ENCODE results near the gene MAD1L1. TPM values are rescaled to one million over a fixed set of nuclear protein-coding genes. Genes with fewer than 3 reads are reported as not detected.
"Not testable (repeated sequence)": the region's sequence is repeated elsewhere in the genome, so short reads cannot be mapped to it uniquely, and the experiment has no call there.

MAD1L1 gene
- total RNA-seq, 1 donor from 2014 or later, result 57.6 TPM

- Mint-ChIP-seq H3K27me3 (ENCODE audit: unreplicated experiment) (peaks cover 11% of the 10 kb centered on the region), H3K4me3 (ENCODE audit: unreplicated experiment) (no peak overlapping the region), H3K36me3 (ENCODE audit: unreplicated experiment) (peaks cover 10% of the 10 kb centered on the region), H3K27ac (ENCODE audit: unreplicated experiment) (no peak overlapping the region), H3K9me3 (ENCODE audit: unreplicated experiment) (peaks cover 24% of the 10 kb centered on the region), H3K4me1 (ENCODE audit: low read depth, unreplicated experiment) (peaks cover 21% of the 10 kb centered on the region)
- no peak for DNase-seq
- TF ChIP-seq CTCF (IDR thresholded peaks at IDR 0.05; ENCODE audit: partially characterized antibody, unreplicated experiment), result no peak
Observed at GRCh38 chr7:1931256-1931950, 301.3 kb downstream of the MAD1L1 start.

- Mint-ChIP-seq H3K4me1 (ENCODE audit: low read depth, unreplicated experiment) (peaks cover 29% of the 10 kb centered on the region), H3K36me3 (ENCODE audit: unreplicated experiment) (peaks cover 10% of the 10 kb centered on the region), H3K9me3 (ENCODE audit: unreplicated experiment) (peaks cover 24% of the 10 kb centered on the region), H3K27me3 (ENCODE audit: unreplicated experiment) (peaks cover 10% of the 10 kb centered on the region), H3K27ac (ENCODE audit: unreplicated experiment) (no peak overlapping the region), H3K4me3 (ENCODE audit: unreplicated experiment) (no peak overlapping the region)
- no peak for TF ChIP-seq CTCF (IDR thresholded peaks at IDR 0.05; ENCODE audit: partially characterized antibody, unreplicated experiment)
- DNase-seq, result no peak
Observed at GRCh38 chr7:1930381-1931065, 302.2 kb downstream of the MAD1L1 start.

GRCh38 chr7:1929349-1929925 is 303.3 kb downstream of the MAD1L1 start:
- Mint-ChIP-seq H3K9me3 (ENCODE audit: unreplicated experiment) (peaks cover 20% of the 10 kb centered on the region), H3K4me1 (ENCODE audit: low read depth, unreplicated experiment) (peaks cover 27% of the 10 kb centered on the region)
- not testable (repeated sequence) for H3K27me3 Mint-ChIP-seq (ENCODE audit: unreplicated experiment); H3K4me3 Mint-ChIP-seq (ENCODE audit: unreplicated experiment); H3K36me3 Mint-ChIP-seq (ENCODE audit: unreplicated experiment); DNase-seq; H3K27ac Mint-ChIP-seq (ENCODE audit: unreplicated experiment)

- DNase-seq, result no peak
- H3K9me3 Mint-ChIP-seq (ENCODE audit: unreplicated experiment), result peaks cover 15% of the 10 kb centered on the region
- TF ChIP-seq CTCF (IDR thresholded peaks at IDR 0.05; ENCODE audit: partially characterized antibody, unreplicated experiment), result no peak
- H3K36me3 Mint-ChIP-seq (ENCODE audit: unreplicated experiment), result no peaks in the 10 kb centered on the region
- no peak overlapping the region for H3K4me3 Mint-ChIP-seq (ENCODE audit: unreplicated experiment)
- peaks cover 26% of the 10 kb centered on the region for H3K4me1 Mint-ChIP-seq (ENCODE audit: low read depth, unreplicated experiment)
- no peak overlapping the region for H3K27ac Mint-ChIP-seq (ENCODE audit: unreplicated experiment)
- H3K27me3 Mint-ChIP-seq (ENCODE audit: unreplicated experiment), result peaks cover 10% of the 10 kb centered on the region
Observed at GRCh38 chr7:1928645-1929348, 303.9 kb downstream of the MAD1L1 start.

GRCh38 chr7:1927937-1928644 is 304.7 kb downstream of the MAD1L1 start:
- no peak overlapping the region for H3K4me3 Mint-ChIP-seq (ENCODE audit: unreplicated experiment)
- no peak for DNase-seq
- no peak for TF ChIP-seq CTCF (IDR thresholded peaks at IDR 0.05; ENCODE audit: partially characterized antibody, unreplicated experiment)

More at GRCh38 chr7:1927937-1928644, 304.7 kb downstream of the MAD1L1 start:
- Mint-ChIP-seq H3K27me3 (ENCODE audit: unreplicated experiment) (peaks cover 10% of the 10 kb centered on the region), H3K9me3 (ENCODE audit: unreplicated experiment) (peaks cover 15% of the 10 kb centered on the region), H3K4me1 (ENCODE audit: low read depth, unreplicated experiment) (peaks cover 26% of the 10 kb centered on the region), H3K27ac (ENCODE audit: unreplicated experiment) (no peak overlapping the region), H3K36me3 (ENCODE audit: unreplicated experiment) (no peaks in the 10 kb centered on the region)
